Naive thymus-derived CD4-positive, alpha-beta T cell (primary cell): ENCODE measurements around the gene SAT2. TPM values are rescaled to one million over a fixed set of nuclear protein-coding genes. Genes with fewer than 3 reads are reported as not detected.

Experiments used
- ATAC-seq: fragments of 150-1000 bp; cut with Tn5 transposase; 2 replicates; pipeline ENCODE4 v1.10.0; 2021; ENCODE audit warnings: mild to moderate bottlenecking, moderate library complexity
- CTCF ChIA-PET: fragments of 350-600 bp; sonication (Branson Sonifier 250); formaldehyde crosslinking; loops from one replicate; lab custom pipeline; 2021; ENCODE audit warnings: antibody characterized with exemption; lab: Charles Lee
- POLR2A ChIA-PET: fragments of 350-600 bp; sonication (Branson Sonifier 250); formaldehyde crosslinking; loops from one replicate; lab custom pipeline; 2021; ENCODE audit warnings: antibody characterized with exemption, inconsistent platforms; lab: Charles Lee
- DNase-seq, 9 donors: peaks; one replicate each; pipeline versions ENCODE4 v3.0.0 to v3.0.0-alpha.2; 2020 to 2022; ENCODE audit warnings: mixed read lengths in 1 of 9
- H3K27ac ChIP-seq: one replicate; pipeline ENCODE4 v1.7.0; 2013; ENCODE audit warnings: mild to moderate bottlenecking, low read depth, low read length, moderate library complexity
- H3K27me3 ChIP-seq, 2 donors: one replicate each; pipeline ENCODE4 v1.7.0; 2013; ENCODE audit warnings: low read length in 2 of 2, mild to moderate bottlenecking in 2 of 2, moderate library complexity in 2 of 2; ENCODE audit not compliant: control insufficient read depth in 2 of 2, insufficient read depth in 2 of 2
- H3K36me3 ChIP-seq, 3 experiments: 1 replicate in 2 of 3; 2 replicates in 1 of 3; pipeline ENCODE4 v1.7.0; 2013; ENCODE audit warnings: low read length in 3 of 3, mild to moderate bottlenecking in 3 of 3, moderate library complexity in 1 of 3; ENCODE audit not compliant: insufficient read depth in 3 of 3, control insufficient read depth in 2 of 3
- H3K4me1 ChIP-seq, 2 donors: one replicate each; pipeline ENCODE4 v1.7.0; 2013; ENCODE audit warnings: low read length in 2 of 2, mild to moderate bottlenecking in 2 of 2, moderate library complexity in 1 of 2; ENCODE audit not compliant: control insufficient read depth in 2 of 2, insufficient read depth in 2 of 2
- H3K4me3 ChIP-seq: 2 replicates; pipeline ENCODE4 v1.7.0; 2013; ENCODE audit warnings: mild to moderate bottlenecking, low read length
- H3K9me3 ChIP-seq, 3 experiments: 1 replicate in 2 of 3; 2 replicates in 1 of 3; pipeline ENCODE4 v1.7.0; 2013; ENCODE audit warnings: low read length in 3 of 3; ENCODE audit not compliant: control insufficient read depth in 2 of 3
- H3K27ac Mint-ChIP-seq, 9 donors: one replicate each; pipeline ENCODE4 v1.8.0; 2020 to 2022; ENCODE audit warnings: mixed read lengths in 9 of 9, mild to moderate bottlenecking in 8 of 9, moderate library complexity in 5 of 9, inconsistent platforms in 2 of 9
- H3K27me3 Mint-ChIP-seq, 5 donors: one replicate each; pipeline ENCODE4 v1.8.0; 2021 to 2022; ENCODE audit warnings: mixed read lengths in 5 of 5, mild to moderate bottlenecking in 1 of 5
- H3K36me3 Mint-ChIP-seq, 5 donors: one replicate each; pipeline ENCODE4 v1.8.0; 2020 to 2022; ENCODE audit warnings: mixed read lengths in 5 of 5, mild to moderate bottlenecking in 3 of 5, inconsistent platforms in 1 of 5
- H3K4me1 Mint-ChIP-seq, 7 donors: one replicate each; pipeline ENCODE4 v1.8.0; 2020 to 2022; ENCODE audit warnings: mixed read lengths in 7 of 7, mild to moderate bottlenecking in 3 of 7, inconsistent platforms in 1 of 7
- H3K4me3 Mint-ChIP-seq, 10 donors: one replicate each; pipeline ENCODE4 v1.8.0; 2020 to 2022; ENCODE audit warnings: mild to moderate bottlenecking in 10 of 10, mixed read lengths in 10 of 10, moderate library complexity in 6 of 10, inconsistent platforms in 2 of 10
- H3K9me3 Mint-ChIP-seq, 11 donors: one replicate each; pipeline ENCODE4 v1.8.0; 2020 to 2022; ENCODE audit warnings: mixed read lengths in 11 of 11, mild to moderate bottlenecking in 4 of 11, inconsistent platforms in 1 of 11, moderate library complexity in 1 of 11
- intact Hi-C, 2 donors: fragments of 100-400 bp; cut with micrococcal nuclease; formaldehyde crosslinking; loops; one replicate each; pipeline ENCODE4 v1.15.1; 2023
- polyA plus RNA-seq, 2 donors: library from polyadenylated mRNA; unstranded; fragments of 300-500 nt; fragmentation: Illumina TruSeq; gene quantifications; one replicate each; pipeline ENCODE4 v1.2.3, GENCODE V29; 2021
- total RNA-seq, 6 experiments: library from RNA in 5 of 6; stranded (reverse) in 5 of 6; gene quantifications; 1 replicate in 5 of 6; 2 replicates in 1 of 6; pipeline ENCODE4 v1.2.3 and lab custom pipeline; 2021 to 2026

The SAT2 gene
- total and polyA plus RNA-seq, 7 experiments from 2014 or later, result 26.5 to 95.0 (median 53.2) TPM

DNA sequence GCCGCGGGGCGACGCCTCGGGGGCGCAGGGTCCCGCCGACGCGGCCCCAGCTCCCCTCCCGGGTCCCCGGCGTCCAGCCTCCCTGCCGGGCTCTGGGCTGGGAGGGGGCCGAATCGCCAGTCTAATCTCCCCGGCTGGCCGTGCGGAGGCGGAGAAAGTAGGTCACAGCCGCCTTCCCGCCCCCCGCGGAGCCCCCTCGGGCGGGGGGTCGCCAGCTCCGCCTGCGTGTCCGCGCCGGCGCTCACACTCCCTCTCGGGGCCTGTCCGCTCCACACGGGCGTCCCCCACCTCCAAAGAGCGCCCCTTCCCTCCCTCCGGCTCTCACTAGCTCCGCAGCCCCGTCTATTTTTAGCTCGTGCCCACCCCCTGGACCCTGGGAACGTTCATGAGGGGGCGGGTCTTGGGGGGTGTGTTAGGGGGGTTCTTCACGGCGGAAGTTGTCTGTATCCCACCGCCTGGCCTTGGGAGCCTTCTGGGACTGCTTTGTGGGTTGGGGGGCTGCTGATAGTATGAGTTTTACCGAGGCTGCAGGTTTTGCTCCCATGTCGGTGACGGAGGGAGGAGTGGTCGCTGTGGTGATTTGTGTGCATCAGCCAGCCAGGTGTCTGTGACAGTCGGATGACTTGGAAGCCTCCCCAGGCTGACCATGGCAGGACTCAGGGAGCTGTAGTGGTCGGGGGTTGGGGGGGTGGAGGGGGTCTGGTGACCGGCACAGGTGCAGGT is 24.2 kb upstream of the SAT2 start:
- no peak overlapping the region for H3K27ac Mint-ChIP-seq
- Histone ChIP-seq H3K9me3 (no peaks in the 10 kb centered on the region), H3K36me3 (no peaks in the 10 kb centered on the region), H3K4me3 (no peak overlapping the region), H3K27me3 (peaks cover 0 to 15% of the 10 kb centered on the region in 2 donors), H3K27ac (no peak overlapping the region), H3K4me1 (peaks cover 11 to 21% of the 10 kb centered on the region in 2 donors)
- ChIA-PET CTCF (interaction anchor here (0.6 to 1.8 kb wide), 3 partner anchors 15 to 206 kb away, joined by 3 to 11 read pairs (median 3); partner anchors contain the start of genes TP53 and WRAP53), POLR2A (interaction anchor here (0.6 to 3.1 kb wide), 9 partner anchors 8 to 616 kb away, joined by 3 to 55 read pairs (median 5); partner anchors contain the start of genes FXR2, SAT2, SLC16A13 and TP53)
- H3K9me3 Mint-ChIP-seq, result peaks cover 0 to 1% (median 0%) of the 10 kb centered on the region in 11 donors
- peak overlapping the region; percentile 32 to 94 (median 71) for H3K4me3 Mint-ChIP-seq
- peaks cover 0 to 4% (median 0%) of the 10 kb centered on the region in 5 donors for H3K36me3 Mint-ChIP-seq
- intact Hi-C loops, result loop anchor here (2.0 kb wide), 2 partner anchors 35 to 79 kb away; partner anchors contain the start of gene TP53 (in 2 of the 2)
- H3K27me3 Mint-ChIP-seq, result peaks cover 19 to 66% (median 33%) of the 10 kb centered on the region in 5 donors
- H3K4me1 Mint-ChIP-seq, result peaks cover 10 to 21% (median 15%) of the 10 kb centered on the region in 7 donors
- no peak for DNase-seq
- no peak for ATAC-seq

DNA sequence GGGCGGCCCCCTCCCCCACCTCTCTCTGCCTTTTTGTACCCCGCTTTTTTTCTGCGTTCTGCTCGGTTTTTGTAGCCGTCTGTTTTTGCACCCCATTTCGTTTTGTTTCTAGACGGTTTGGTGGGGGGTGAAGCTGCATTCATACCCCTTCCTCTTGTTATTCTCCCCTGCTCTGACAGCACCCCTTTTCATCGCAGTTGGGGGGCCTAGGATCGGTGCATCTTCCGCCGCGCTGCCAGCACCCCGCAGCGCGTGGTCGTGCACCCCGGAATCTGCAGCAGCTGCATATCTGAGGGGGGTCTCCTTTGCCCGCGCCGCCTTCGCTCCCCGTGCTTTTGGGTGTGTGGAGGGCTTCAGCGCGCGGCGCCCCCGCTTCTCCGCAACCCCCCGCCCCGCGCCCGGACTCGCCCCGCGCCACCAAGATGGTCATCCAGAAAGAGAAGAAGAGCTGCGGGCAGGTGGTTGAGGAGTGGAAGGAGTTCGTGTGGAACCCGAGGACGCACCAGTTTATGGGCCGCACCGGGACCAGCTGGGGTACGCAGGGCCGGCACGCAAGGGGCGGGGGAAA is 23.6 kb upstream of the SAT2 start:
- DNase-seq (no peak), ATAC-seq (no peak)
- Histone ChIP-seq H3K4me1 (peaks cover 11 to 21% of the 10 kb centered on the region in 2 donors), H3K4me3 (peak overlapping the region; percentile 60), H3K27me3 (peaks cover 0 to 15% of the 10 kb centered on the region in 2 donors), H3K27ac (no peak overlapping the region), H3K9me3 (no peaks in the 10 kb centered on the region), H3K36me3 (no peaks in the 10 kb centered on the region)
- ChIA-PET POLR2A (interaction anchor here (0.5 to 3.1 kb wide), 13 partner anchors 9 to 694 kb away, joined by 3 to 55 read pairs (median 3); partner anchors contain the start of genes FXR2, SAT2, SLC16A13 and TMEM256), CTCF (interaction anchor here (0.7 to 1.8 kb wide), 3 partner anchors 15 to 62 kb away, joined by 3 to 11 read pairs (median 3); partner anchors contain the start of genes TP53 and WRAP53)
- H3K36me3 Mint-ChIP-seq, result peaks cover 0 to 4% (median 2%) of the 10 kb centered on the region in 5 donors
- H3K4me1 Mint-ChIP-seq, result peaks cover 10 to 21% (median 15%) of the 10 kb centered on the region in 7 donors
- intact Hi-C loops, result loop anchor here (2.0 kb wide), 2 partner anchors 36 to 78 kb away; partner anchors contain the start of gene TP53 (in 2 of the 2)
- H3K9me3 Mint-ChIP-seq, result peaks cover 0 to 1% (median 0%) of the 10 kb centered on the region in 11 donors
- H3K27ac Mint-ChIP-seq, result peak overlapping the region in 2 of 9 donors; percentile 17 to 59
- H3K4me3 Mint-ChIP-seq, result peak overlapping the region; percentile 82 to 94 (median 88)
- peaks cover 26 to 70% (median 37%) of the 10 kb centered on the region in 5 donors for H3K27me3 Mint-ChIP-seq

DNA sequence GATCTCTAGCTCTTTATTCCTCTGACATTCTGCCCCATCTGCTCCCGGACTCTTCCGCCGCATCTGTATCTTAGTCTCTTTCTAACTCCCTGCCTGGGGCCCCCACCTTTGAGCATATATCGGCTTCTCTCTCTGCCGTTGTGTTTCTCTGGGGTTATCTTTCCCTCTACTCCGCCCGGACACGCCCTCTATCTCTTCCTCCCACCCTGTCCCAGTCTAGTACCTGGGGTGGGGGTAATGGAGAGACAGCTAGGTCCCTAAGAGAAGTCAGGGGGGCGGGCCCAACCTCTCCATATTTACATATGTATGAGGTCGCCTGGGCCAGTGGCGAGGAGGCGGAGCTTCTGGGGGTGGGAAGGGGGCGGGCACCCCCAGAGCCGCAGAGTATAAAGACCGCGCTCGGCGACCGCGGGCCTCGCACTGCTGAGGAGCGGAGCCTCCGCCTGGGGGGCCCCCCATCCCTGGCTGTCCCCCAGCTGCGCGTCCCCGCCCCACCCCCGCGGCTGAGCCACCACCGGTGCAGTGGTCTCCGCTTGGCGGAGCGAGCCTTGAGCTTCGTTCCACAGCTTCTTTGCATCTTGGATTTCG is 23.0 kb upstream of the SAT2 start, which contains the start of gene ATP1B2:
ATP1B2 (plus strand) TSS at position 418 of the 588 bp plus-strand sequence. CDS start 593 bp downstream, outside the sequence.
- H3K27me3 Mint-ChIP-seq, result peaks cover 28 to 70% (median 39%) of the 10 kb centered on the region in 5 donors
- H3K4me1 Mint-ChIP-seq, result peaks cover 10 to 21% (median 15%) of the 10 kb centered on the region in 7 donors
- Histone ChIP-seq H3K4me1 (peaks cover 11 to 21% of the 10 kb centered on the region in 2 donors), H3K4me3 (peak within 1 kb of the TSS; percentile 60), H3K9me3 (no peaks in the 10 kb centered on the region), H3K36me3 (no peaks in the 10 kb centered on the region), H3K27ac (no peak within 1 kb of the TSS), H3K27me3 (peaks cover 0 to 15% of the 10 kb centered on the region in 2 donors)
- peak within 1 kb of the TSS; percentile 84 to 94 (median 90) for H3K4me3 Mint-ChIP-seq
- peaks cover 0 to 1% (median 0%) of the 10 kb centered on the region in 11 donors for H3K9me3 Mint-ChIP-seq
- H3K27ac Mint-ChIP-seq, result peak within 1 kb of the TSS in 5 of 9 donors; percentile 7 to 70 (median 59)
- intact Hi-C loops, result loop anchor here (1.0 to 2.0 kb wide), 4 partner anchors 23 to 78 kb away; partner anchors contain the start of genes SAT2 (in 2 of the 2) and TP53 (in 2 of the 2)
- DNase-seq, result peak; percentile 44 to 89 (median 66)
- POLR2A ChIA-PET, result interaction anchor here (0.5 to 3.1 kb wide), 14 partner anchors 8 to 693 kb away, joined by 3 to 55 read pairs (median 3); partner anchors contain the start of genes FXR2, SAT2, SHBG and SLC16A13
- ATAC-seq, result peak; percentile 95
- peaks cover 0 to 4% (median 2%) of the 10 kb centered on the region in 5 donors for H3K36me3 Mint-ChIP-seq
- CTCF ChIA-PET, result interaction anchor here (0.6 to 1.8 kb wide), 3 partner anchors 17 to 61 kb away, joined by 3 to 11 read pairs (median 3); partner anchors contain the start of genes TP53 and WRAP53

DNA sequence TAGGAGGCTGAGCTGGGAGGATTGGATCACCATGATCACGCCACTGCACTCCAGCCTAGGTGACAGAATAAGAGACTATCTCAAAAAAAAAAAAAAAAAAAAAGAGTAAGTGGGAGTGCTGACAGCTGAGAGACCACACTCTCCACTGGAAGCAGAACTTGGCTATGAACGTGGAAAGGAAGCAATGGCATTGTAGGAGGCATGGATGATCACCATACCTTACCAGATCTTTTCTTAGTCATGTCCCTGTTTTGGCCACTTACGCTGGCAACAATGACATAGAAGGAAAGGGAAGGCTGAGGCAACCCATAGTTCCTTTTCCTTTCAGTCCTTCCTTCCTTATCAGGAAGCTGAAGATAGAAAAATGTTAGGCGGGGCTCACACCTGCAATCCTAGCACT is 19.4 kb upstream of the SAT2 start:
- intact Hi-C loops, result no loop called here
- H3K27me3 Mint-ChIP-seq, result peaks cover 22 to 39% (median 29%) of the 10 kb centered on the region in 5 donors
- POLR2A ChIA-PET, result no interaction called here

DNA sequence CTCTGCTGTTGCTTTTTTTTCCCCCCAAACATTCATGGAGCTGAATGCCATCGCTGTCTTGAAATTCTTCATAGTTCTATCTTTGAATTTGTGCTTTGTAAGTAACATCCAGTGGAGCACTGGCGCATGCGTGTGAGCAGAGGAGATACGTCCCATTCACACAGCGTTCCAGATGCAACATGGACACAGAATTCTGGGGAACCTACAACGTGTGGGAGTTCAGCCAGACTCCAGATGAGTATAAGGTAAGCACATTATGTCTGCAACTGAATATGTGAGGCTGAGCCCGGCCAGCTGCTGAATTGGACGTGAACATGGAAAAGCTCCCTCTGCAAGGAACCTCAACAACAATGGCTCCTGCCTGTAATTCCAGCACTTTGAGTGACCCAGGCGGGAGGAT is 18.8 kb upstream of the SAT2 start:
- H3K36me3 ChIP-seq, result no peaks in the 10 kb centered on the region
- H3K9me3 ChIP-seq, result no peaks in the 10 kb centered on the region
- POLR2A ChIA-PET, result no interaction called here
- CTCF ChIA-PET, result no interaction called here
- H3K27ac Mint-ChIP-seq, result peak overlapping the region in 1 of 9 donors; percentile 67
- intact Hi-C loops, result no loop called here
- H3K4me3 ChIP-seq, result no peak overlapping the region
- H3K36me3 Mint-ChIP-seq, result peaks cover 0 to 4% (median 0%) of the 10 kb centered on the region in 5 donors
- ATAC-seq (no peak), DNase-seq (no peak)
- H3K4me1 ChIP-seq, result peaks cover 11 to 17% of the 10 kb centered on the region in 2 donors
- peaks cover 11 to 30% (median 26%) of the 10 kb centered on the region in 7 donors for H3K4me1 Mint-ChIP-seq
- peaks cover 22 to 36% (median 28%) of the 10 kb centered on the region in 5 donors for H3K27me3 Mint-ChIP-seq
- peaks cover 0 to 2% (median 0%) of the 10 kb centered on the region in 11 donors for H3K9me3 Mint-ChIP-seq
- H3K4me3 Mint-ChIP-seq, result no peak overlapping the region
- peaks cover 0 to 15% of the 10 kb centered on the region in 2 donors for H3K27me3 ChIP-seq
- no peak overlapping the region for H3K27ac ChIP-seq

More for the DNA sequence above, 19.4 kb upstream of the SAT2 start:
- CTCF ChIA-PET, result no interaction called here
- H3K27ac ChIP-seq, result no peak overlapping the region
- peaks cover 11 to 25% (median 21%) of the 10 kb centered on the region in 7 donors for H3K4me1 Mint-ChIP-seq
- no peak for DNase-seq
- H3K4me3 Mint-ChIP-seq, result no peak overlapping the region
- no peaks in the 10 kb centered on the region for H3K9me3 Mint-ChIP-seq
- no peak overlapping the region for H3K27ac Mint-ChIP-seq
- H3K36me3 Mint-ChIP-seq, result peaks cover 0 to 4% (median 0%) of the 10 kb centered on the region in 5 donors
- no peaks in the 10 kb centered on the region for H3K36me3 ChIP-seq
- no peaks in the 10 kb centered on the region for H3K9me3 ChIP-seq
- H3K4me3 ChIP-seq, result no peak overlapping the region
- H3K4me1 ChIP-seq, result peaks cover 11 to 21% of the 10 kb centered on the region in 2 donors
- no peak for ATAC-seq
- H3K27me3 ChIP-seq, result peaks cover 0 to 15% of the 10 kb centered on the region in 2 donors
